ENCODE results near the gene MAGEF1.

- TF ChIP-seq CTCF (IDR thresholded peaks at IDR 0.05) (no peak), POLR2A (IDR thresholded peaks at IDR 0.05) (no peak)
These were observed 6.6 kb upstream of the MAGEF1 start for GRCh38 chr3:184718431-184718830.
